ENCODE results near the gene TMIGD1.

DNA sequence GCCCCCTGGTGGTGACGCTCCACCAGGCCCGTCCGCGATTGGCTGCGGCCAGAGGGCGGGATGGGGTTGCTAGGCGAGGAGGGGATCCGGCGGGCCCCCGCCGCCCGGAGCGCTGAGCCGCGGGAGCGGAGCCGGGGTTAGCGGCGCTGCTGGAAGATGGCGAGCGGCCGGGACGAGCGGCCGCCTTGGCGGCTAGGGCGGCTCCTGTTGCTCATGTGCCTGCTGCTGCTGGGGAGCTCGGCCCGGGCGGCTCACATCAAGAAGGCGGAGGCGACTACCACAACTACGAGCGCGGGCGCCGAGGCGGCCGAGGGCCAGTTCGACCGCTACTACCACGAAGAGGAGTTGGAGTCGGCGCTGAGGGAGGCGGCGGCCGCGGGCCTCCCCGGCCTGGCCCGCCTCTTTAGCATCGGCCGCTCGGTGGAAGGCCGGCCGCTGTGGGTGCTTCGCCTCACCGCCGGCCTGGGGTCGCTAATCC, 45.0 kb upstream of the TMIGD1 start, which contains the start of gene CPD:
- TF ChIP-seq, protein P1, sequence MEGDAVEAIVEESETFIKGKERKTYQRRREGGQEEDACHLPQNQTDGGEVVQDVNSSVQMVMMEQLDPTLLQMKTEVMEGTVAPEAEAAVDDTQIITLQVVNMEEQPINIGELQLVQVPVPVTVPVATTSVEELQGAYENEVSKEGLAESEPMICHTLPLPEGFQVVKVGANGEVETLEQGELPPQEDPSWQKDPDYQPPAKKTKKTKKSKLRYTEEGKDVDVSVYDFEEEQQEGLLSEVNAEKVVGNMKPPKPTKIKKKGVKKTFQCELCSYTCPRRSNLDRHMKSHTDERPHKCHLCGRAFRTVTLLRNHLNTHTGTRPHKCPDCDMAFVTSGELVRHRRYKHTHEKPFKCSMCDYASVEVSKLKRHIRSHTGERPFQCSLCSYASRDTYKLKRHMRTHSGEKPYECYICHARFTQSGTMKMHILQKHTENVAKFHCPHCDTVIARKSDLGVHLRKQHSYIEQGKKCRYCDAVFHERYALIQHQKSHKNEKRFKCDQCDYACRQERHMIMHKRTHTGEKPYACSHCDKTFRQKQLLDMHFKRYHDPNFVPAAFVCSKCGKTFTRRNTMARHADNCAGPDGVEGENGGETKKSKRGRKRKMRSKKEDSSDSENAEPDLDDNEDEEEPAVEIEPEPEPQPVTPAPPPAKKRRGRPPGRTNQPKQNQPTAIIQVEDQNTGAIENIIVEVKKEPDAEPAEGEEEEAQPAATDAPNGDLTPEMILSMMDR (conservative IDR thresholded peaks at IDR 0.05; ENCODE audit: low read depth in 2 of 2) = no peak
- TF ChIP-seq, protein P2, sequence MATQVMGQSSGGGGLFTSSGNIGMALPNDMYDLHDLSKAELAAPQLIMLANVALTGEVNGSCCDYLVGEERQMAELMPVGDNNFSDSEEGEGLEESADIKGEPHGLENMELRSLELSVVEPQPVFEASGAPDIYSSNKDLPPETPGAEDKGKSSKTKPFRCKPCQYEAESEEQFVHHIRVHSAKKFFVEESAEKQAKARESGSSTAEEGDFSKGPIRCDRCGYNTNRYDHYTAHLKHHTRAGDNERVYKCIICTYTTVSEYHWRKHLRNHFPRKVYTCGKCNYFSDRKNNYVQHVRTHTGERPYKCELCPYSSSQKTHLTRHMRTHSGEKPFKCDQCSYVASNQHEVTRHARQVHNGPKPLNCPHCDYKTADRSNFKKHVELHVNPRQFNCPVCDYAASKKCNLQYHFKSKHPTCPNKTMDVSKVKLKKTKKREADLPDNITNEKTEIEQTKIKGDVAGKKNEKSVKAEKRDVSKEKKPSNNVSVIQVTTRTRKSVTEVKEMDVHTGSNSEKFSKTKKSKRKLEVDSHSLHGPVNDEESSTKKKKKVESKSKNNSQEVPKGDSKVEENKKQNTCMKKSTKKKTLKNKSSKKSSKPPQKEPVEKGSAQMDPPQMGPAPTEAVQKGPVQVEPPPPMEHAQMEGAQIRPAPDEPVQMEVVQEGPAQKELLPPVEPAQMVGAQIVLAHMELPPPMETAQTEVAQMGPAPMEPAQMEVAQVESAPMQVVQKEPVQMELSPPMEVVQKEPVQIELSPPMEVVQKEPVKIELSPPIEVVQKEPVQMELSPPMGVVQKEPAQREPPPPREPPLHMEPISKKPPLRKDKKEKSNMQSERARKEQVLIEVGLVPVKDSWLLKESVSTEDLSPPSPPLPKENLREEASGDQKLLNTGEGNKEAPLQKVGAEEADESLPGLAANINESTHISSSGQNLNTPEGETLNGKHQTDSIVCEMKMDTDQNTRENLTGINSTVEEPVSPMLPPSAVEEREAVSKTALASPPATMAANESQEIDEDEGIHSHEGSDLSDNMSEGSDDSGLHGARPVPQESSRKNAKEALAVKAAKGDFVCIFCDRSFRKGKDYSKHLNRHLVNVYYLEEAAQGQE (IDR thresholded peaks at IDR 0.05; ENCODE audit: unreplicated experiment) = no peak
- TF ChIP-seq CREB1 (CRISPR knock-in tag; IDR thresholded peaks at IDR 0.05; ENCODE audit: low read depth) (peak; percentile 88), JUNB (IDR thresholded peaks at IDR 0.05; ENCODE audit: unreplicated experiment) (no peak), POLR2AphosphoS5 (IDR thresholded peaks at IDR 0.05; ENCODE audit: low read depth) (peak; percentile 76), EZH2 (IDR thresholded peaks at IDR 0.05; ENCODE audit: low read depth, unreplicated experiment) (no peak)
- TF ChIP-seq, protein P3, sequence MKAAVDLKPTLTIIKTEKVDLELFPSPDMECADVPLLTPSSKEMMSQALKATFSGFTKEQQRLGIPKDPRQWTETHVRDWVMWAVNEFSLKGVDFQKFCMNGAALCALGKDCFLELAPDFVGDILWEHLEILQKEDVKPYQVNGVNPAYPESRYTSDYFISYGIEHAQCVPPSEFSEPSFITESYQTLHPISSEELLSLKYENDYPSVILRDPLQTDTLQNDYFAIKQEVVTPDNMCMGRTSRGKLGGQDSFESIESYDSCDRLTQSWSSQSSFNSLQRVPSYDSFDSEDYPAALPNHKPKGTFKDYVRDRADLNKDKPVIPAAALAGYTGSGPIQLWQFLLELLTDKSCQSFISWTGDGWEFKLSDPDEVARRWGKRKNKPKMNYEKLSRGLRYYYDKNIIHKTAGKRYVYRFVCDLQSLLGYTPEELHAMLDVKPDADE (IDR thresholded peaks at IDR 0.05) = no peak

Data from GM23338 (cell line).